GM12865 (cell line): ENCODE measurements around the gene ACAT1.
"Not testable (repeated sequence)": the region's sequence is repeated elsewhere in the genome, so short reads cannot be mapped to it uniquely, and the experiment has no call there.

Source experiments
- DNase-seq: peaks from one replicate; pipeline ENCODE4 v3.0.0; 2010; ENCODE audit warnings: low read depth
- H3K4me3 ChIP-seq: 2 replicates; pipeline ENCODE4 v1.5.1; 2011; ENCODE audit warnings: mild to moderate bottlenecking, low read depth, low read length, control low read depth
- TF ChIP-seq, protein P1 (sequence below): IDR thresholded peaks from 2 replicates; pipeline ENCODE4 v1.5.1; 2011; ENCODE audit warnings: low read length, control low read depth, low read depth, inconsistent platforms; ENCODE audit not compliant: insufficient read depth; ENCODE audit errors: missing control alignments

Gene ACAT1

DNA sequence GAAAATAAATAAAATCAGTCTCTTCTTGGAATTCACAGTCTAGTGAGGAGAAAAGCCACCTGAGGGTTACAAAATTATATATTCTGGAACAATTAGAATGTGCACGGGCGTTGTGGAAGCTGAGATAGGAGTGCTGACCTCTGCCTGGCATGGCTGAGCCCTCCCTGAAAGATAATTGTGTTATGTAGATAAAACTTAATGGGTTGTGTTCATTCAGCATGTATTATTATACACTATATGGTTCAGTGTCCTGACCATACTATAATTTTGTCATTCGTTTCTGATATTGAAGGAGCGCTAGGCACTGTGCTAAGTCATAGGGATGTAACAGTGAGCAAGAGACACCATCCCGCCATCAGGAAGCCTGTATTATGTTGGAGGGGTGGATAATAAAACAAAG is 3.7 kb downstream of the ACAT1 start:
- no peak for DNase-seq
- H3K4me3 ChIP-seq, result no peak overlapping the region
- TF ChIP-seq, protein P1, sequence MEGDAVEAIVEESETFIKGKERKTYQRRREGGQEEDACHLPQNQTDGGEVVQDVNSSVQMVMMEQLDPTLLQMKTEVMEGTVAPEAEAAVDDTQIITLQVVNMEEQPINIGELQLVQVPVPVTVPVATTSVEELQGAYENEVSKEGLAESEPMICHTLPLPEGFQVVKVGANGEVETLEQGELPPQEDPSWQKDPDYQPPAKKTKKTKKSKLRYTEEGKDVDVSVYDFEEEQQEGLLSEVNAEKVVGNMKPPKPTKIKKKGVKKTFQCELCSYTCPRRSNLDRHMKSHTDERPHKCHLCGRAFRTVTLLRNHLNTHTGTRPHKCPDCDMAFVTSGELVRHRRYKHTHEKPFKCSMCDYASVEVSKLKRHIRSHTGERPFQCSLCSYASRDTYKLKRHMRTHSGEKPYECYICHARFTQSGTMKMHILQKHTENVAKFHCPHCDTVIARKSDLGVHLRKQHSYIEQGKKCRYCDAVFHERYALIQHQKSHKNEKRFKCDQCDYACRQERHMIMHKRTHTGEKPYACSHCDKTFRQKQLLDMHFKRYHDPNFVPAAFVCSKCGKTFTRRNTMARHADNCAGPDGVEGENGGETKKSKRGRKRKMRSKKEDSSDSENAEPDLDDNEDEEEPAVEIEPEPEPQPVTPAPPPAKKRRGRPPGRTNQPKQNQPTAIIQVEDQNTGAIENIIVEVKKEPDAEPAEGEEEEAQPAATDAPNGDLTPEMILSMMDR, result no peak

DNA sequence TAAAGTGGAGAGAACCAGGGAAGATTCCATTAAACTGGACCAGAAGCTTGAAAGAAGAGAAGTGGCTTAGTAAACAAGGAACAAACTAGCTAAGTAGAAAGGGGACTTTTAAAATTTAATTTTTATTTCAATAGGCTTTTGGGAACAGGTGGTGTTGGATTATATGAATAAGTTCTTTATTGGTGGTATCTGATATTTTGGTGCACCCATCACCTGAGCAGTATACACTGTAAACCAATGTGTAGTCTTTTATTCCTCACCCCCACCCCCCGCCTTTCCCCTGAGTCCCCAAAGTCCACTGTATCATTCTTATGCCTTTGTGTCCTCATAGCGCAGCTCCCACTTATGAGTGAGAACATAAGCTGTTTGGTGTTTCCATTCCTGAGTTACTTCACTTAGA is 7.4 kb downstream of the ACAT1 start:
- DNase-seq, result no peak
- no peak overlapping the region for H3K4me3 ChIP-seq
- TF ChIP-seq, protein P1, result no peak

DNA sequence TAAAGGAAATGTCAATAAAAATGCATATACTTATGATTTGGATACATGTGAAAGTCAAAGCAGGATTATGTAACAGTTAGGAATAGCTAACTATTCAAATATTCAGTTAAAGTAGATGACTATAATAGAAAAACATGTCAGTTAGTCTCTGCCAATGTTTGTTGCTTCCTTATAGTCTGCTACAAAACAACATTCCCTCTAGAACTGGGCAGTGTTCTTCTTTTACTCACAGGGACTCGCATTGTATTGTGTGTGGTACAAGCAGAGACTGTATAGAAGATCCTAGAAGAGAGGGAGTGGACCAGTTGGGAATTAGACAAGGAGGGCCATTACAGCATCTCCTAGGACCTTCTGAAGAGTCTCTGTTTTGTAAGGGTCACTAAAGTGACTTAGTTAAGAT is 10.6 kb downstream of the ACAT1 start:
- H3K4me3 ChIP-seq, result no peak overlapping the region
- TF ChIP-seq, protein P1, result no peak
- no peak for DNase-seq

DNA sequence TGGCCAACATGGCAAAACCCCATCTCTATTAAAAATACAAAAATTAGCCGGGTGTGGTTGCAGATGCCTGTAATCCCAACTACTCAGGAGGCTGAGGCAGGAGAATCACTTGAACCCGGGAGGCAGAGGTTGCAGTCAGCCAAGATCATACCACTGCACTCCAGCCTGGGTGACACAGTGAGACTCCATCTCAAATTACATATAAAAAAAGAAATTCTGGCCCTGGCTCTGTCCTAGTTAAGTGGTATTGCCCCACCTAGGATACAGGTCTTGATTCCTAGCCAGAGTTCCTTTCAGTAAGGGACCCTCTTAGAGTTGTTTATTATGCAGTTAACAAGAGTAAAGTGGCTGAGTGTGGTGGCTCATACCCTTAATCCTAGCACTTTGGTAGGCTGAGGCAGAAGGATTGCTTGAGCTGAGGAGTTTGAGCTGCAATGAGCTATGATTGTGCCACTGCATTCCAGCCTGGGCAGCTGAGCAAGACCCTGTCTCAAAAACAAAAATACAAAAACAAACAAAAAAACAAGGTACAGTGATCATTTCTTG is 11.7 kb downstream of the ACAT1 start:
- not testable (repeated sequence) for DNase-seq

GRCh38 chr11:108135845-108136544 is 14.6 kb downstream of the ACAT1 start:
- DNase-seq, result peak; percentile 49
- TF ChIP-seq, protein P1, result peak; percentile 28
- H3K4me3 ChIP-seq, result no peak overlapping the region

More for the DNA sequence above, 11.7 kb downstream of the ACAT1 start:
- H3K4me3 ChIP-seq, result not testable (repeated sequence)

GRCh38 chr11:108137212-108137611 is 15.8 kb downstream of the ACAT1 start:
- no peak for DNase-seq
- H3K4me3 ChIP-seq, result no peak overlapping the region
- TF ChIP-seq, protein P1, result no peak

DNA sequence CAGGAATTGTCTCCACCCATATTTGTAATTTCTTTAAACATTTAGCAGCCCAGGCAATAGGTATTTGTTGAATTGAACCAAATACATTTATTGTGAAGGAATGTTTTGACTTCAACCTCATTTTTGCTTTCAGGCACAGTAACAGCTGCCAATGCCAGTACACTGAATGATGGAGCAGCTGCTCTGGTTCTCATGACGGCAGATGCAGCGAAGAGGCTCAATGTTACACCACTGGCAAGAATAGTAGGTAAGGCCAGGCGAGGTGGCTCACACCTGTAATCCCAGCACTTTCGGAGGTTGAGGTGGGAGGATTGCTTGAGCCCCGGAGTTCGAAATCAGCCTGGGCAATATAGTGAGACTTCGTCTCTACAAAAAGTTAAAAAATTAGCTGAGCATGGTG is 20.9 kb downstream of the ACAT1 start:
- TF ChIP-seq, protein P1, result no peak
- H3K4me3 ChIP-seq, result no peak overlapping the region
- no peak for DNase-seq
